Ovary (tissue), 9 donors: ENCODE measurements around the gene USP36. TPM values are rescaled to one million over a fixed set of nuclear protein-coding genes. Genes with fewer than 3 reads are reported as not detected.

ENCODE experiments used
- DNase-seq, 5 donors: peaks; one replicate each; pipeline ENCODE4 v3.0.0-alpha.2; 2019 to 2020
- H3K27ac ChIP-seq, 2 donors: fragments of 200-600 bp; one replicate each; pipeline versions ENCODE4 v1.5.1 to v1.8.0; 2019 to 2022
- H3K27me3 ChIP-seq: fragments of 200-600 bp; one replicate; pipeline ENCODE4 v1.8.0; 2022
- H3K36me3 ChIP-seq: fragments of 200-600 bp; sonication (generic); one replicate; pipeline ENCODE4 v1.5.1; 2019
- H3K4me1 ChIP-seq: one replicate; pipeline ENCODE4 v1.8.1; 2013; ENCODE audit warnings: mild to moderate bottlenecking, moderate library complexity; ENCODE audit not compliant: insufficient read depth
- H3K4me3 ChIP-seq: fragments of 200-600 bp; sonication (generic); one replicate; pipeline ENCODE4 v1.5.1; 2017
- H3K9me3 ChIP-seq, 2 donors: fragments of 200-600 bp in 1 of 2; sonication (generic) in 1 of 2; one replicate each; pipeline versions ENCODE4 v1.5.1 to v1.8.1; 2013 to 2019; ENCODE audit warnings: mild to moderate bottlenecking in 1 of 2, moderate library complexity in 1 of 2
- EP300 ChIP-seq: sonication (generic); formaldehyde crosslinking; IDR thresholded peaks from one replicate; pipeline ENCODE4 v1.6.1; 2017; ENCODE audit warnings: antibody characterized with exemption
- POLR2A ChIP-seq: fragments of 450-650 bp; IDR thresholded peaks from one replicate; pipeline ENCODE4 v1.6.1; 2017; ENCODE audit warnings: antibody characterized with exemption, mild to moderate bottlenecking, moderate library complexity
- WGBS, 3 donors: extraction: QIAGEN DNeasy Blood & Tissue Kit in 1 of 3; methylation state at CpG; one replicate each; pipeline versions ENCODE4 v1.1.5 to v1.1.7; 2013 to 2017; 5-methylcytosine and 5-hydroxymethylcytosine counted together
- intact Hi-C, 4 donors: fragments of 100-400 bp; cut with DNase I; formaldehyde crosslinking; loops; one replicate each; pipeline versions ENCODE4 v1.11.0 to v1.15.1; 2022 to 2023
- polyA plus RNA-seq, 2 donors: library from polyadenylated mRNA; stranded (reverse); fragments of 200-250 nt in 1 of 2; fragments of 350-450 nt in 1 of 2; fragmentation: Illumina TruSeq in 1 of 2; extraction: RNeasy Lipid Tissue Mini Kit (QIAGEN cat#74804) in 1 of 2; gene quantifications; one replicate each; pipeline ENCODE4 v1.2.3, GENCODE V29; 2013 to 2014
- total RNA-seq, 7 donors: library from RNA; depleted of rRNA in 2 of 7; stranded (reverse); fragments of >200 nt in 2 of 7; fragmentation: NEBNext Ultra II Directional in 3 of 7; extraction: Animal tissue kit (Norgen Biotek cat#: 25700) in 3 of 7; gene quantifications; one replicate each; pipeline versions ENCODE4 v1.1.0 to v1.2.4, GENCODE V29; 2016 to 2023
- TF ChIP-seq, protein P1 (sequence below), 3 donors: fragments of 450-650 bp in 2 of 3; fragments of 200-600 bp in 1 of 3; IDR thresholded peaks; one replicate each; pipeline versions ENCODE4 v1.5.1 to v1.8.0; 2016 to 2022; ENCODE audit warnings: antibody characterized with exemption in 3 of 3, mild to moderate bottlenecking in 1 of 3
- donor health status: DM: no; HTN: no; CAD: no; lungs with moderate emphysema.
- donor health status: DM: no; HTN: no; CAD: no.
- donor health status: Bipolar disorder and iron deficiency.
- donor health status: DM: yes; HTN: yes; CAD: no.
- donor health status: DM: no; HTN: no; CAD: no.
- donor health status: DM: yes; HTN: yes; CAD: no.

Gene USP36
- total and polyA plus RNA-seq, 9 donors = 38.7 to 127 (median 67.4) TPM

DNA sequence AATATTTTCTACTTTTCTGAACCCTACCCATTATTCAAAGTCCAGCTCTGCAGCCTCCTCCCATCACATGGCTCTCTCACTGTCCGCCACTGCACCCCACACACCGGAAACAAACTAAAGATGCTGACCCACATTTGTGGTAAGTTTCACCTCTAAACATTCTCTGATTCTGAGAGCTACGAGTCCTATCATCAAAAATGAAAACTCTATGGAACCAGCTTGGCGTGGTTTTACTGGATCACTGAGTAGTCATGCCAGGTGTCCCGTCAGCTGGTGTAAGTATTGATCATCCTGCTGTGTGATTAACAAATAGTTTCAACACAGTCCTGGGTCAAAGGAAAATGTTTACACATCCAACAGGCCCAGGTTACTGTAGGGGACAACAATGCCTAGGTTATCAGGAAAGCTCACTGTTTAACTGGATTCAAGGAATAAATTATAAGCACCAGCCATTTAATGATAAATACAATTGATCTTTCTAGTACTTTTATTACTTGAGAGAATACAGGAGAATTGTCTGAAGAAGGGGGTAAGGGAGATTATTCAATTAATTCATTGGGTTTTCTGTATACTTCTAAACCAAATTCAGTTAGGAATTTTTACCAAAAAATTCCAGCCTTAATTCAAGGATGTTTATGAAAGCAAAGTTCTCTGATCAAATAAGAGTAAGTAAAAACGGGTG, 92.4 kb downstream of the USP36 start:
- WGBS, 3 donors = 41 to 60% (median 51%) methylated on average over 6 of the region's 6 CpGs

DNA sequence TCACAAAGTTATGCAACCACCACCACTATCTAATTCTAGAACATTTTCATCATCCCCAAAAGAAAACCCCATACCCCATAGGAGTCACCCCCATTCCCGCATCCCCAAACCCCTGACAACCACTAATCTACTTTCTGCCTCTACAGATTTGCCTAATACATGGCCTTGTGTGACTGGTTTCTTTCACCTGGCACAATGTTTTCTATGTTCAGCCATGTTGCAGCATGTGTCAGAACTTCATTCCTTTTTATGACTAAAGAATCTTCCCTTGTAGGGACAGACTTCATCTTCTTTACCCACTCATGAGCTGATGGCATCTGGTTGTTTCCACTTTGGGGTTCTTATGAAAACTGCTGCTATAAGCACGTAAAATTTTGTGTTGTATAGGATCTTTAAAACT, 93.1 kb downstream of the USP36 start:
- Histone ChIP-seq H3K9me3 (no peaks in the 10 kb centered on the region), H3K4me1 (peaks cover 10% of the 10 kb centered on the region), H3K4me3 (no peak overlapping the region), H3K27ac (peak overlapping the region in 1 of 2 donors; percentile 4), H3K36me3 (no peaks in the 10 kb centered on the region), H3K27me3 (no peaks in the 10 kb centered on the region)
- intact Hi-C loops = no loop called here
- TF ChIP-seq POLR2A (no peak), EP300 (no peak)
- TF ChIP-seq, protein P1, sequence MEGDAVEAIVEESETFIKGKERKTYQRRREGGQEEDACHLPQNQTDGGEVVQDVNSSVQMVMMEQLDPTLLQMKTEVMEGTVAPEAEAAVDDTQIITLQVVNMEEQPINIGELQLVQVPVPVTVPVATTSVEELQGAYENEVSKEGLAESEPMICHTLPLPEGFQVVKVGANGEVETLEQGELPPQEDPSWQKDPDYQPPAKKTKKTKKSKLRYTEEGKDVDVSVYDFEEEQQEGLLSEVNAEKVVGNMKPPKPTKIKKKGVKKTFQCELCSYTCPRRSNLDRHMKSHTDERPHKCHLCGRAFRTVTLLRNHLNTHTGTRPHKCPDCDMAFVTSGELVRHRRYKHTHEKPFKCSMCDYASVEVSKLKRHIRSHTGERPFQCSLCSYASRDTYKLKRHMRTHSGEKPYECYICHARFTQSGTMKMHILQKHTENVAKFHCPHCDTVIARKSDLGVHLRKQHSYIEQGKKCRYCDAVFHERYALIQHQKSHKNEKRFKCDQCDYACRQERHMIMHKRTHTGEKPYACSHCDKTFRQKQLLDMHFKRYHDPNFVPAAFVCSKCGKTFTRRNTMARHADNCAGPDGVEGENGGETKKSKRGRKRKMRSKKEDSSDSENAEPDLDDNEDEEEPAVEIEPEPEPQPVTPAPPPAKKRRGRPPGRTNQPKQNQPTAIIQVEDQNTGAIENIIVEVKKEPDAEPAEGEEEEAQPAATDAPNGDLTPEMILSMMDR (IDR thresholded peaks at IDR 0.05) = no peak
- WGBS, 3 donors = 67 to 75% (median 70%) methylated on average over 2 of the region's 2 CpGs
- DNase-seq = no peak

More for the DNA sequence above, 92.4 kb downstream of the USP36 start:
- DNase-seq = no peak
- Histone ChIP-seq H3K27me3 (no peaks in the 10 kb centered on the region), H3K27ac (no peak overlapping the region), H3K9me3 (no peaks in the 10 kb centered on the region), H3K4me3 (no peak overlapping the region), H3K4me1 (peaks cover 10% of the 10 kb centered on the region), H3K36me3 (no peaks in the 10 kb centered on the region)
- TF ChIP-seq POLR2A (no peak), EP300 (no peak)
- TF ChIP-seq, protein P1 (IDR thresholded peaks at IDR 0.05) = no peak
- intact Hi-C loops = no loop called here

DNA sequence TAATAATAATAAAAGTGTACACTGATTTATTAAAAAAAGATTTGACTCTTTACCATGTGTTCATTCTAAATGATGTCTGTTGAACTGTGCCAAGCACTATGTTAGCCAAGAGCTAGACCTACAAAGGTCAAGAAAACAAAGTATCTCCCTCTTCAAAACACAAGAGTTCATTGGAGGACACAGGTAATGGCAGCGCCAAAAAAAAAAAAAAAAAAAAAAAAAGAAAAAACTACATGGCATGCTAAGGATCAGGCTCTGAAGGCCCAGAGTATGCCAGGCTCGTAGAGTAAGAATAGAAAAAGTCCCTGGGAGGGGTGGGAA, 93.7 kb downstream of the USP36 start:
- no peaks in the 10 kb centered on the region for H3K27me3 ChIP-seq
- TF ChIP-seq POLR2A (no peak), EP300 (no peak)
- TF ChIP-seq, protein P1 (IDR thresholded peaks at IDR 0.05) = no peak
- H3K4me3 ChIP-seq = no peak overlapping the region
- H3K36me3 ChIP-seq = no peaks in the 10 kb centered on the region
- intact Hi-C loops = no loop called here
- no peaks in the 10 kb centered on the region for H3K9me3 ChIP-seq
- WGBS, 3 donors = 33 to 66% (median 38%) methylated on average over 2 of the region's 2 CpGs
- no peak for DNase-seq
- H3K27ac ChIP-seq = no peak overlapping the region
- peaks cover 10% of the 10 kb centered on the region for H3K4me1 ChIP-seq

DNA sequence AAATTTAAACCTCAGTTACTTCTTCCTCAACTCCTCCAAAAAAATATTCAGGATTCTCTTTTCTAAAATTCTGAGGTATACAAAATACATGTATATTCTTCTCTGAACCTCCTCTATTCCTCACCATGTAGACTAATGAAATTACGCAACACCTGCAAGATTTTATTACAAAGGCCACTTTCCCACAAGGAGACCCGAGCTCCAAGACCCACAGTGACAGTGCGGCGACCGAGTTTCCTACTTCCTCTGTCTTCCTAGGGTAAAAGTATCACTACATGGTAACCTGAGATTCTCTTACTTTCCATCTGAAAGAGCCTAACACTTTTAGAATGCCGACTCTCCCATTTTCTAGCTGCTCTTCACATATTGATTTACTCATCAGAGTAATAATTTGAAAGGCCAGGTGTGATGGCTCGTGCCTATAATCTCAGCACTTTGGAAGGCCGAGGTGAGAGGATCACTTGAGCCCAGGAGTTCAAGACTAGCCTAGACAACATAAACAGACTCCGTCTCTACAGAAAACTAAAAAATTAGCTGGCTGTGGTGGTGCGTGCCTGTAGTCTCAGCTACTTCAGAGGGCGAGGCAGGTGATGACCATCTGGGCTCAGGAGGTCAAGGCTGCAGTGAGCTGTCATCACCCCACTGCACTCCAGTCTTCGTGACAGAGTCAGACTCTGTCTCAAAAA, 94.2 kb downstream of the USP36 start:
- no peak for DNase-seq
- intact Hi-C loops = no loop called here
- TF ChIP-seq POLR2A (no peak), EP300 (no peak)
- TF ChIP-seq, protein P1 (IDR thresholded peaks at IDR 0.05) = no peak
- Histone ChIP-seq H3K27me3 (no peaks in the 10 kb centered on the region), H3K9me3 (no peaks in the 10 kb centered on the region), H3K27ac (no peak overlapping the region), H3K4me3 (no peak overlapping the region), H3K4me1 (peaks cover 10% of the 10 kb centered on the region), H3K36me3 (no peaks in the 10 kb centered on the region)
- WGBS, 3 donors = 58 to 76% (median 74%) methylated on average over 12 of the region's 12 CpGs

Other genes with a start within 250 kb of the USP36 start
- gene CYTH1, start 58.5 kb downstream of the USP36 start, total RNA-seq = 10 to 100 TPM; 17.4 to 27.0 (median 24.4) TPM
- gene CYTH1, start 58.5 kb downstream of the USP36 start, polyA plus RNA-seq = 10 to 100 TPM; 15.1 to 35.3 TPM
- 1 to 10 TPM; 1.7 to 8.0 (median 4.5) TPM for gene CEP295NL, start 62.4 kb upstream of the USP36 start, total RNA-seq
- gene CEP295NL, start 62.4 kb upstream of the USP36 start, polyA plus RNA-seq = 1 to 10 TPM in 1 of 2 donors, under 1 TPM in 1; 0.25 to 1.0 TPM
- gene TIMP2, start 84.6 kb upstream of the USP36 start, total RNA-seq = 100 to 1,000 TPM; 221 to 854 (median 693) TPM
- gene TIMP2, start 84.6 kb upstream of the USP36 start, polyA plus RNA-seq = 1,000 to 10,000 TPM in 1 of 2 donors, 100 to 1,000 TPM in 1; 542 to 1,422 TPM
- 100 to 1,000 TPM; 191 to 584 (median 250) TPM for gene LGALS3BP, start 139.1 kb upstream of the USP36 start, total RNA-seq
- 100 to 1,000 TPM; 214 to 251 TPM for gene LGALS3BP, start 139.1 kb upstream of the USP36 start, polyA plus RNA-seq
- 10 to 100 TPM; 20.4 to 48.8 (median 34.3) TPM for gene CANT1, start 168.9 kb upstream of the USP36 start, total RNA-seq
- 10 to 100 TPM; 18.6 to 33.8 TPM for gene CANT1, start 168.9 kb upstream of the USP36 start, polyA plus RNA-seq
- 10 to 100 TPM; 41.1 to 85.9 (median 53.5) TPM for gene C1QTNF1, start 183.4 kb upstream of the USP36 start, total RNA-seq
- 10 to 100 TPM; 17.9 to 69.4 TPM for gene C1QTNF1, start 183.4 kb upstream of the USP36 start, polyA plus RNA-seq
- gene ENGASE, start 234.0 kb upstream of the USP36 start, total RNA-seq = 10 to 100 TPM; 21.0 to 61.5 (median 48.2) TPM
- gene ENGASE, start 234.0 kb upstream of the USP36 start, polyA plus RNA-seq = 10 to 100 TPM in 1 of 2 donors, 1 to 10 TPM in 1; 6.0 to 32.0 TPM